GM18505 (cell line): ENCODE measurements around the gene CMBL.
"Not testable (repeated sequence)": the region's sequence is repeated elsewhere in the genome, so short reads cannot be mapped to it uniquely, and the experiment has no call there.

ENCODE experiments used
- ATAC-seq: cut with Tn5 transposase; IDR thresholded peaks from one replicate; pipeline ENCODE4 v1.9.1; 2021; ENCODE audit not compliant: unreplicated experiment
- POLR2A ChIP-seq: IDR thresholded peaks from 4 replicates; pipeline ENCODE4 v1.6.1; 2011; ENCODE audit warnings: borderline replicate concordance; ENCODE audit not compliant: insufficient read depth, insufficient read length; ENCODE audit errors: extremely low read depth

The CMBL gene

GRCh38 chr5:10276691-10277090 is 31.0 kb downstream of the CMBL start:
- ATAC-seq, result no peak
- no peak for TF ChIP-seq POLR2A

- TF ChIP-seq POLR2A, result no peak
- no peak for ATAC-seq
Measured at GRCh38 chr5:10275991-10276390, 31.7 kb downstream of the CMBL start.

- TF ChIP-seq POLR2A, result no peak
- no peak for ATAC-seq
Measured at GRCh38 chr5:10275460-10275859, 32.2 kb downstream of the CMBL start.

- not testable (repeated sequence) for ATAC-seq
Measured at GRCh38 chr5:10272875-10273209, 34.9 kb downstream of the CMBL start.

- ATAC-seq, result no peak
- no peak for TF ChIP-seq POLR2A
Measured at GRCh38 chr5:10272053-10272874, 35.4 kb downstream of the CMBL start.

- no peak for ATAC-seq
- no peak for TF ChIP-seq POLR2A
Measured at GRCh38 chr5:10268100-10268499, 39.6 kb downstream of the CMBL start.

- ATAC-seq, result no peak
Measured at GRCh38 chr5:10266839-10267238, 40.9 kb downstream of the CMBL start.

GRCh38 chr5:10266137-10266536 is 41.6 kb downstream of the CMBL start:
- no peak for ATAC-seq
- TF ChIP-seq POLR2A, result no peak

More at GRCh38 chr5:10266839-10267238, 40.9 kb downstream of the CMBL start:
- TF ChIP-seq POLR2A, result no peak

GRCh38 chr5:10265245-10266109 is 42.2 kb downstream of the CMBL start:
- ATAC-seq, result no peak
- peak; percentile 4 for TF ChIP-seq POLR2A

- ATAC-seq, result no peak
- no peak for TF ChIP-seq POLR2A
Measured at GRCh38 chr5:10264604-10265003, 43.1 kb downstream of the CMBL start.

- no peak for TF ChIP-seq POLR2A
- ATAC-seq, result no peak
Measured at GRCh38 chr5:10262995-10263394, 44.7 kb downstream of the CMBL start.

GRCh38 chr5:10262121-10262774 is 45.5 kb downstream of the CMBL start:
- no peak for ATAC-seq
- TF ChIP-seq POLR2A, result no peak

GRCh38 chr5:10261065-10261464 is 46.6 kb downstream of the CMBL start:
- no peak for TF ChIP-seq POLR2A
- ATAC-seq, result no peak
